Endothelial cell of umbilical vein (primary cell): ENCODE data around the gene WNT6. TPM values are rescaled to one million over a fixed set of nuclear protein-coding genes. Genes with fewer than 3 reads are reported as not detected.

Experiments used
- BruUV-seq: library from RNA; stranded (reverse); fragments of 400-500 nt; replicated peaks from 2 replicates; lab custom pipeline; 2021; lab: Mats Ljungman, UMichigan
- CTCF ChIA-PET: fragments of 300-600, 350-600 bp; sonication (Branson Sonifier 250); formaldehyde crosslinking; loops from one replicate; lab custom pipeline; 2021; ENCODE audit warnings: antibody characterized with exemption, inconsistent platforms; lab: Charles Lee
- POLR2A ChIA-PET: fragments of 300-600, 350-600 bp; sonication (Branson Sonifier 250); formaldehyde crosslinking; loops from one replicate; lab custom pipeline; 2021; ENCODE audit warnings: antibody characterized with exemption, inconsistent platforms; lab: Charles Lee
- DNase-seq: peaks from one replicate; pipeline ENCODE4 v3.0.0-alpha.2; 2011; ENCODE audit warnings: low read depth, low spot score
- FAIRE-seq: peaks from 2 replicates; lab custom pipeline; 2011; peaks lifted over from hg19 to GRCh38; lab: Jason Lieb, UNC
- H2AFZ ChIP-seq: 2 replicates; pipeline ENCODE4 v1.6.0; 2012; ENCODE audit warnings: low read depth, low read length, control low read depth, inconsistent platforms
- H3K27ac ChIP-seq: 2 replicates; pipeline ENCODE4 v1.5.1; 2011; ENCODE audit warnings: low read depth, mild to moderate bottlenecking, control low read depth, low read length, moderate library complexity; ENCODE audit not compliant: insufficient read depth
- H3K27me3 ChIP-seq, 2 experiments: 2 replicates each; pipeline versions ENCODE4 v1.6.0 to v1.6.1; 2011; ENCODE audit warnings: low read length in 2 of 2, mixed read lengths in 1 of 2; ENCODE audit not compliant: control insufficient read depth in 2 of 2, insufficient read depth in 2 of 2
- H3K36me3 ChIP-seq, 2 experiments: 2 replicates in 1 of 2; 3 replicates in 1 of 2; pipeline ENCODE4 v1.5.1; 2011; ENCODE audit warnings: low read length in 2 of 2, mild to moderate bottlenecking in 1 of 2, moderate library complexity in 1 of 2; ENCODE audit not compliant: control insufficient read depth in 2 of 2, insufficient read depth in 2 of 2; ENCODE audit errors: extremely low read depth in 1 of 2
- H3K4me1 ChIP-seq: 3 replicates; pipeline ENCODE4 v1.5.1; 2011; ENCODE audit warnings: mild to moderate bottlenecking, low read length; ENCODE audit not compliant: control insufficient read depth, insufficient read depth; ENCODE audit errors: extremely low read depth
- H3K4me2 ChIP-seq: 2 replicates; pipeline ENCODE4 v1.6.1; 2011; ENCODE audit warnings: low read length, control low read depth, mixed read lengths; ENCODE audit not compliant: insufficient read depth
- H3K4me3 ChIP-seq, 3 experiments: fragments of 200-600 bp in 1 of 3; sonication (generic), shearing (Covaris generic) in 1 of 3; replicated peaks in 1 of 3; 2 replicates each; pipeline ENCODE4 v1.5.1; 2011 to 2016; ENCODE audit warnings: control low read depth in 3 of 3, low read length in 3 of 3, mild to moderate bottlenecking in 2 of 3, inconsistent platforms in 1 of 3, low read depth in 1 of 3, moderate library complexity in 1 of 3; ENCODE audit not compliant: insufficient read depth in 1 of 3
- H3K79me2 ChIP-seq: 2 replicates; pipeline ENCODE4 v1.6.0; 2012; ENCODE audit warnings: low read length, inconsistent platforms; ENCODE audit not compliant: control insufficient read depth, insufficient read depth
- H3K9ac ChIP-seq: replicated peaks from 2 replicates; pipeline ENCODE3; 2011; ENCODE audit warnings: low read length, control low read depth; ENCODE audit not compliant: insufficient read depth; ENCODE audit errors: extremely low read depth
- H3K9me1 ChIP-seq: replicated peaks from 3 replicates; pipeline ENCODE4 v1.6.0; 2011; ENCODE audit warnings: mild to moderate bottlenecking, low read length; ENCODE audit not compliant: control insufficient read depth, insufficient read depth; ENCODE audit errors: extremely low read depth
- H3K9me3 ChIP-seq: replicated peaks from 2 replicates; pipeline ENCODE4 v1.5.1; 2012; ENCODE audit warnings: low read length, inconsistent platforms; ENCODE audit not compliant: control insufficient read depth, insufficient read depth
- H4K20me1 ChIP-seq: replicated peaks from 2 replicates; pipeline ENCODE3; 2011; ENCODE audit warnings: mild to moderate bottlenecking, low read length; ENCODE audit not compliant: control insufficient read depth, insufficient read depth; ENCODE audit errors: extremely low read depth
- CTCF ChIP-seq, 2 donors: IDR thresholded peaks; 1 replicate in 1 of 2; 2 replicates in 1 of 2; pipeline ENCODE4 v1.5.1; 2011; ENCODE audit warnings: low read length in 2 of 2, mild to moderate bottlenecking in 2 of 2, moderate library complexity in 2 of 2, control low read depth in 1 of 2, inconsistent platforms in 1 of 2, low read depth in 1 of 2; ENCODE audit not compliant: insufficient read depth in 1 of 2; ENCODE audit errors: extremely low read depth in 1 of 2
- EZH2 ChIP-seq: IDR thresholded peaks from 2 replicates; pipeline ENCODE4 v1.6.1; 2012; ENCODE audit warnings: borderline replicate concordance, low read depth, mild to moderate bottlenecking, moderate library complexity, low read length, inconsistent platforms; ENCODE audit not compliant: severe bottlenecking
- FOS ChIP-seq: IDR thresholded peaks from 2 replicates; pipeline ENCODE4 v1.6.1; 2011; ENCODE audit warnings: mild to moderate bottlenecking, low read length, moderate library complexity, borderline replicate concordance; ENCODE audit not compliant: insufficient read depth
- GATA2 ChIP-seq: IDR thresholded peaks from 2 replicates; pipeline ENCODE4 v1.7.0; 2011; ENCODE audit warnings: low read depth, mild to moderate bottlenecking, moderate library complexity, mixed read lengths, low read length; ENCODE audit not compliant: insufficient read length, insufficient read depth
- JUN ChIP-seq: IDR thresholded peaks from 2 replicates; pipeline ENCODE4 v1.6.1; 2011; ENCODE audit warnings: borderline replicate concordance, low read depth; ENCODE audit not compliant: insufficient read length, insufficient read depth
- MAX ChIP-seq: IDR thresholded peaks from 2 replicates; pipeline ENCODE4 v1.6.1; 2011; ENCODE audit not compliant: insufficient read depth, insufficient read length
- MYC ChIP-seq: IDR thresholded peaks from one replicate; pipeline ENCODE4 v1.6.1; 2011; ENCODE audit warnings: mild to moderate bottlenecking, low read depth, low read length
- POLR2A ChIP-seq: IDR thresholded peaks from 2 replicates; pipeline ENCODE4 v1.6.1; 2012; ENCODE audit warnings: low read depth, mild to moderate bottlenecking, control low read depth, low read length
- POLR2AphosphoS5 ChIP-seq: IDR thresholded peaks from 2 replicates; pipeline ENCODE4 v1.6.1; 2012; ENCODE audit warnings: low read depth, mild to moderate bottlenecking, control low read depth, low read length, moderate library complexity; ENCODE audit not compliant: insufficient read depth
- dilution Hi-C: fragments of 300-500 bp; cut with MboI; formaldehyde crosslinking; loops from one replicate; pipeline ENCODE4 v1.15.0; 2019; ENCODE audit warnings: low sequenced_read_pairs; ENCODE audit not compliant: extremely low pct_ligation_motif_present
- intact Hi-C: fragments of 100-400 bp; cut with micrococcal nuclease; formaldehyde crosslinking; loops from one replicate; pipeline ENCODE4 v1.10.0; 2022
- polyA plus RNA-seq, 4 experiments: library from polyadenylated mRNA; depleted of rRNA in 3 of 4; stranded (reverse) in 3 of 4; unstranded in 1 of 4; fragments of >200 nt; gene quantifications; 2 replicates each; pipeline versions ENCODE4 v1.2.1 to v1.2.3, GENCODE V29; 2011 to 2012; ENCODE audit warnings: missing spikeins in 1 of 4
- total RNA-seq: library from RNA; stranded (reverse); gene quantifications from 2 replicates; pipeline ENCODE4 v1.2.3, GENCODE V29; 2021

Gene WNT6
- total and polyA plus RNA-seq, 2 donors (not counting 3 experiments of a cell fraction or from before 2014, with no cell fraction given): not detected

GRCh38 chr2:218839430-218839829 lies 20.2 kb upstream of the WNT6 start:
- ChIA-PET CTCF (interaction anchor here (1.1 to 4.1 kb wide), 2 partner anchors 8 to 12 kb away, joined by 3 to 22 read pairs; no protein-coding TSS in a partner anchor), POLR2A (no interaction called here)
- intact Hi-C loops (no loop called here), dilution Hi-C loops (no loop called here)
- DNase-seq (no peak), FAIRE-seq (peak; percentile 48)
- Histone ChIP-seq H3K9me1 (no peaks in the 10 kb centered on the region), H3K4me2 (no peak overlapping the region), H3K9ac (no peak overlapping the region), H3K27ac (no peak overlapping the region), H3K4me1 (no peaks in the 10 kb centered on the region), H2AFZ (no peak overlapping the region), H3K27me3 (peaks cover 2 to 5% of the 10 kb centered on the region in 2 experiments), H3K9me3 (no peaks in the 10 kb centered on the region), H3K79me2 (no peaks in the 10 kb centered on the region), H3K4me3 (no peak overlapping the region), H3K36me3 (no peaks in the 10 kb centered on the region), H4K20me1 (no peaks in the 10 kb centered on the region)
- no peak for TF ChIP-seq JUN
- TF ChIP-seq GATA2: no peak
- TF ChIP-seq MAX: no peak
- no peak for TF ChIP-seq EZH2
- no peak for TF ChIP-seq FOS
- no peak for TF ChIP-seq POLR2A
- TF ChIP-seq POLR2AphosphoS5: no peak
- TF ChIP-seq MYC: no peak
- no peak for TF ChIP-seq CTCF (IDR thresholded peaks at IDR 0.05; ENCODE audit: extremely low read depth in 1 of 2, insufficient read depth in 1 of 2, low read depth in 1 of 2, low read length in 2 of 2)
- BruUV-seq: no TSS peak
